K562 (cell line): Measurements from ENCODE around the gene SPNS1. TPM values are rescaled to one million over a fixed set of nuclear protein-coding genes. Genes with fewer than 3 reads are reported as not detected.

ENCODE experiments used
- ELF2 ChIP-seq: fragments of 250-450 bp; sonication (Bioruptor Pico); IDR thresholded peaks from 2 replicates; pipeline ENCODE4 v1.5.0; 2021; ENCODE audit warnings: mild to moderate bottlenecking
- ELF4 ChIP-seq: fragments of 450-650 bp; formaldehyde crosslinking; IDR thresholded peaks from 2 replicates; pipeline ENCODE4 v1.4.0; 2022; ENCODE audit warnings: missing genetic modification characterization
- FOXA3 ChIP-seq, 2 experiments: fragments of 450-650 bp in 1 of 2; sonication (generic) in 1 of 2; formaldehyde crosslinking; IDR thresholded peaks in 1 of 2; conservative IDR thresholded peaks in 1 of 2; 2 replicates each; pipeline versions ENCODE4 v1.4.0 to v1.8.0; 2020 to 2022; ENCODE audit warnings: mild to moderate bottlenecking in 2 of 2, missing genetic modification reagents in 1 of 2
- FOXM1 ChIP-seq, 2 experiments: fragments of 450-650 bp in 1 of 2; sonication (generic) in 1 of 2; formaldehyde crosslinking in 1 of 2; IDR thresholded peaks; 2 replicates each; pipeline versions ENCODE4 v1.6.1 to v1.9.0; 2017 to 2022; ENCODE audit warnings: low read depth in 2 of 2, mild to moderate bottlenecking in 2 of 2, missing genetic modification reagents in 1 of 2, moderate library complexity in 1 of 2
- HCFC1 ChIP-seq: IDR thresholded peaks from 2 replicates; pipeline ENCODE4 v1.6.1; 2012; ENCODE audit warnings: low read depth, low read length, improper control_type of control experiment
- JUNB ChIP-seq: fragments of 450-650 bp; formaldehyde crosslinking; conservative IDR thresholded peaks from 2 replicates; pipeline ENCODE4 v1.4.0; 2020; ENCODE audit warnings: mild to moderate bottlenecking
- LCOR ChIP-seq: sonication (generic); formaldehyde crosslinking; IDR thresholded peaks from 2 replicates; pipeline ENCODE4 v1.8.0; 2022; ENCODE audit warnings: mild to moderate bottlenecking, missing genetic modification reagents
- MXI1 ChIP-seq: IDR thresholded peaks from 2 replicates; pipeline ENCODE4 v1.6.1; 2011; ENCODE audit warnings: low read depth, mild to moderate bottlenecking, improper control_type of control experiment, low read length
- MYNN ChIP-seq, 2 experiments: sonication (generic); formaldehyde crosslinking in 1 of 2; IDR thresholded peaks; 2 replicates each; pipeline versions ENCODE4 v1.5.0 to v1.6.1; 2016 to 2020; ENCODE audit warnings: antibody characterized with exemption in 1 of 2, missing genetic modification reagents in 1 of 2
- NFATC3 ChIP-seq: fragments of 450-650 bp; IDR thresholded peaks from 2 replicates; pipeline ENCODE4 v1.6.1; 2017; ENCODE audit warnings: mild to moderate bottlenecking
- RNF2 ChIP-seq: sonication (generic); IDR thresholded peaks from 2 replicates; pipeline ENCODE4 v1.6.1; 2016
- ZBTB8A ChIP-seq: fragments of 450-650 bp; IDR thresholded peaks from 2 replicates; pipeline ENCODE4 v1.6.1; 2018; ENCODE audit warnings: mild to moderate bottlenecking, moderate library complexity; ENCODE audit not compliant: partially characterized antibody
- ZNF174 ChIP-seq: fragments of 250-450 bp; sonication (Bioruptor Pico); IDR thresholded peaks from 2 replicates; pipeline ENCODE4 v1.4.0; 2020; ENCODE audit warnings: mild to moderate bottlenecking
- ZNF444 ChIP-seq: fragments of 250-450 bp; sonication (Bioruptor Pico); IDR thresholded peaks from 2 replicates; pipeline ENCODE4 v1.4.0; 2020; ENCODE audit warnings: mild to moderate bottlenecking, moderate library complexity
- ZNF57 ChIP-seq: fragments of 450-650 bp; formaldehyde crosslinking; IDR thresholded peaks from 2 replicates; pipeline ENCODE4 v1.4.0; 2020; ENCODE audit warnings: mild to moderate bottlenecking, moderate library complexity
- ZNF695 ChIP-seq: fragments of 450-650 bp; formaldehyde crosslinking; IDR thresholded peaks from 2 replicates; pipeline ENCODE4 v1.4.0; 2020; ENCODE audit warnings: mild to moderate bottlenecking, moderate library complexity
- polyA plus RNA-seq, 8 experiments: library from polyadenylated mRNA; depleted of rRNA in 4 of 8; stranded (reverse) in 5 of 8; unstranded in 3 of 8; fragments of >200 nt; fragmentation: Nextera tagmentation in 2 of 8; fragmentation: Illumina TruSeq in 1 of 8; extraction: Ambion mirVana in 2 of 8; extraction: Trizol in 1 of 8; gene quantifications; 2 replicates each; pipeline versions ENCODE4 v1.2.1 to v1.2.3, GENCODE V29; 2011 to 2014; ENCODE audit warnings: inconsistent platforms in 1 of 8, missing spikeins in 1 of 8
- total RNA-seq, 7 experiments: library from RNA; depleted of rRNA in 6 of 7; stranded (reverse); fragments of >200 nt in 6 of 7; fragmentation: Illumina TruSeq in 2 of 7; extraction: Trizol in 2 of 7; gene quantifications; 2 replicates each; pipeline versions ENCODE4 v1.2.1 to v1.2.3, GENCODE V29; 2011 to 2021; ENCODE audit warnings: low replicate concordance in 1 of 7
- TF ChIP-seq, protein P1 (sequence below): sonication (generic); formaldehyde crosslinking; IDR thresholded peaks from 2 replicates; pipeline ENCODE4 v1.8.0; 2022; ENCODE audit warnings: mild to moderate bottlenecking, low read depth, missing genetic modification reagents
- TF ChIP-seq, protein P2 (sequence below): fragments of 250-450 bp; sonication (Bioruptor Pico); IDR thresholded peaks from 2 replicates; pipeline ENCODE4 v1.4.0; 2020; ENCODE audit warnings: mild to moderate bottlenecking
- TF ChIP-seq, protein P3 (sequence below): fragments of 250-450 bp; sonication (Bioruptor Pico); IDR thresholded peaks from 2 replicates; pipeline ENCODE4 v1.5.1; 2021; ENCODE audit warnings: mild to moderate bottlenecking
- TF ChIP-seq, protein P4 (sequence below): IDR thresholded peaks from 2 replicates; pipeline ENCODE4 v1.6.1; 2011; ENCODE audit not compliant: insufficient read length; ENCODE audit errors: extremely low read depth
- TF ChIP-seq, protein P5 (sequence below): fragments of 450-650 bp; IDR thresholded peaks from 2 replicates; pipeline ENCODE4 v1.7.0; 2016; ENCODE audit warnings: borderline replicate concordance

SPNS1 gene
- total and polyA plus RNA-seq, 9 of the 15 experiments (the other 6 are each of a cell fraction or from before 2014, with no cell fraction given): 0.58 to 64.9 (median 13.7) TPM

DNA sequence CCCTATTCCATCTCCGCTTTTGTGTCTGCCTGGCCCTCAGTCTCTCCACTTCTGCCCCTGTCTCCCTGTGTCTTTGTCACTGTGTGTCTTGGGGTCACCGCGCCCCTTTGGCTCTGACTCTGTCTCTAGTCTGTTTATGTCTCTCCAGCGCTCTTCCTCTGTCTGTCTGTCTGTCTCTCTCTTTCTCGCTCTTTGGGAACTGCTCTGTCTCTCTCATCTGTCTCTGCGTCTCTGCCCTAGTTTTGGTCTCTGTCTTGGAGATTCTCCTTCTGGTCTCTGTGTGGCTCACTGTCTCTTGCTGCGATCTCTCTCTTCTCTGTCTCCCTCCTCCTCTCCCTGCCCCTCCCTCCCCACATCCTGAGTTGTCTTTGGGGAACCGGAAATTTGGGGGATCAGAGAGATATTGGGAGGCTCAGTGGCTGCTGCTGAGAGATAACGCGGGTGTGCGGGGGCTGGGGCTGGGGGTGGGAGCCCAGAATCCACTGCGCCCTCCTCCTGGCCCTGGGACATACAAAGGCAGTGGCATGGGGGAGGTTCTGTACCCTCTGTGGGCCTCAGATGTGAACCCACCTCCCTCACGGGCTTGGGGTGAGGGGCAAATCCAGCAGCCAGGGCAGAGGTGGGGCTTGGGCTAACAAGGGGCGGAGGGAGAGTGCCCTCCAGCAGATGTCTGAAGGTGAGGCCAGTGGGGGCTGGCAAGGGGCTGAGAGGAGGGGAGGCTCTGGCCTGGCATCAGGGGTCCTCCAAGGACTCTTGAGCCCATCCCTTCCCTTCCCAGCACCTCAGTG is 34.7 kb downstream of the SPNS1 start (continued):
- TF ChIP-seq, protein P1, sequence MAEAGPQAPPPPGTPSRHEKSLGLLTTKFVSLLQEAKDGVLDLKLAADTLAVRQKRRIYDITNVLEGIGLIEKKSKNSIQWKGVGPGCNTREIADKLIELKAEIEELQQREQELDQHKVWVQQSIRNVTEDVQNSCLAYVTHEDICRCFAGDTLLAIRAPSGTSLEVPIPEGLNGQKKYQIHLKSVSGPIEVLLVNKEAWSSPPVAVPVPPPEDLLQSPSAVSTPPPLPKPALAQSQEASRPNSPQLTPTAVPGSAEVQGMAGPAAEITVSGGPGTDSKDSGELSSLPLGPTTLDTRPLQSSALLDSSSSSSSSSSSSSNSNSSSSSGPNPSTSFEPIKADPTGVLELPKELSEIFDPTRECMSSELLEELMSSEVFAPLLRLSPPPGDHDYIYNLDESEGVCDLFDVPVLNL (CRISPR knock-in tag): no peak
- TF ChIP-seq ZNF444 (CRISPR knock-in tag) (no peak), MYNN (IDR thresholded peaks at IDR 0.05) (peak; percentile 95), MYNN (CRISPR knock-in tag; IDR thresholded peaks at IDR 0.05) (no peak), ELF2 (CRISPR knock-in tag) (peak; percentile 22; the same call in 1 of the 2 replicates), RNF2 (peak; percentile 97), MXI1 (no peak), ZNF695 (CRISPR knock-in tag) (no peak; the same call in 1 of the 2 replicates), ZBTB8A (no peak), ZNF174 (no peak), ZNF57 (no peak), ELF4 (CRISPR knock-in tag) (peak; percentile 49), NFATC3 (0 out of 2 replicates have a peak, but pooled peaks have one; percentile 30), FOXM1 (IDR thresholded peaks at IDR 0.05; ENCODE audit: low read depth) (peak; percentile 82), FOXM1 (CRISPR knock-in tag; IDR thresholded peaks at IDR 0.05; ENCODE audit: low read depth) (no peak), FOXA3 (CRISPR knock-in tag; conservative IDR thresholded peaks at IDR 0.05 in 1 of 2, IDR thresholded peaks at IDR 0.05 in 1 of 2) (no peak), HCFC1 (no peak), LCOR (CRISPR knock-in tag) (peak; percentile 98), JUNB (no peak)
- TF ChIP-seq, protein P2, sequence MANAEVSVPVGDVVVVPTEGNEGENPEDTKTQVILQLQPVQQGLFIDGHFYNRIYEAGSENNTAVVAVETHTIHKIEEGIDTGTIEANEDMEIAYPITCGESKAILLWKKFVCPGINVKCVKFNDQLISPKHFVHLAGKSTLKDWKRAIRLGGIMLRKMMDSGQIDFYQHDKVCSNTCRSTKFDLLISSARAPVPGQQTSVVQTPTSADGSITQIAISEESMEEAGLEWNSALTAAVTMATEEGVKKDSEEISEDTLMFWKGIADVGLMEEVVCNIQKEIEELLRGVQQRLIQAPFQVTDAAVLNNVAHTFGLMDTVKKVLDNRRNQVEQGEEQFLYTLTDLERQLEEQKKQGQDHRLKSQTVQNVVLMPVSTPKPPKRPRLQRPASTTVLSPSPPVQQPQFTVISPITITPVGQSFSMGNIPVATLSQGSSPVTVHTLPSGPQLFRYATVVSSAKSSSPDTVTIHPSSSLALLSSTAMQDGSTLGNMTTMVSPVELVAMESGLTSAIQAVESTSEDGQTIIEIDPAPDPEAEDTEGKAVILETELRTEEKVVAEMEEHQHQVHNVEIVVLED (CRISPR knock-in tag): no peak
- TF ChIP-seq, protein P3, sequence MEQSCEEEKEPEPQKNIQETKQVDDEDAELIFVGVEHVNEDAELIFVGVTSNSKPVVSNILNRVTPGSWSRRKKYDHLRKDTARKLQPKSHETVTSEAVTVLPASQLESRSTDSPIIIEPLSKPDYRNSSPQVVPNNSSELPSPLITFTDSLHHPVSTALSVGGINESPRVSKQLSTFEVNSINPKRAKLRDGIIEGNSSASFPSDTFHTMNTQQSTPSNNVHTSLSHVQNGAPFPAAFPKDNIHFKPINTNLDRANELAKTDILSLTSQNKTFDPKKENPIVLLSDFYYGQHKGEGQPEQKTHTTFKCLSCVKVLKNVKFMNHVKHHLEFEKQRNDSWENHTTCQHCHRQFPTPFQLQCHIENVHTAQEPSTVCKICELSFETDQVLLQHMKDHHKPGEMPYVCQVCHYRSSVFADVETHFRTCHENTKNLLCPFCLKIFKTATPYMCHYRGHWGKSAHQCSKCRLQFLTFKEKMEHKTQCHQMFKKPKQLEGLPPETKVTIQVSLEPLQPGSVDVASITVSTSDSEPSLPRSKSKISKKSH: no peak
- TF ChIP-seq, protein P4, sequence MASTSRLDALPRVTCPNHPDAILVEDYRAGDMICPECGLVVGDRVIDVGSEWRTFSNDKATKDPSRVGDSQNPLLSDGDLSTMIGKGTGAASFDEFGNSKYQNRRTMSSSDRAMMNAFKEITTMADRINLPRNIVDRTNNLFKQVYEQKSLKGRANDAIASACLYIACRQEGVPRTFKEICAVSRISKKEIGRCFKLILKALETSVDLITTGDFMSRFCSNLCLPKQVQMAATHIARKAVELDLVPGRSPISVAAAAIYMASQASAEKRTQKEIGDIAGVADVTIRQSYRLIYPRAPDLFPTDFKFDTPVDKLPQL: no peak
- TF ChIP-seq, protein P5, sequence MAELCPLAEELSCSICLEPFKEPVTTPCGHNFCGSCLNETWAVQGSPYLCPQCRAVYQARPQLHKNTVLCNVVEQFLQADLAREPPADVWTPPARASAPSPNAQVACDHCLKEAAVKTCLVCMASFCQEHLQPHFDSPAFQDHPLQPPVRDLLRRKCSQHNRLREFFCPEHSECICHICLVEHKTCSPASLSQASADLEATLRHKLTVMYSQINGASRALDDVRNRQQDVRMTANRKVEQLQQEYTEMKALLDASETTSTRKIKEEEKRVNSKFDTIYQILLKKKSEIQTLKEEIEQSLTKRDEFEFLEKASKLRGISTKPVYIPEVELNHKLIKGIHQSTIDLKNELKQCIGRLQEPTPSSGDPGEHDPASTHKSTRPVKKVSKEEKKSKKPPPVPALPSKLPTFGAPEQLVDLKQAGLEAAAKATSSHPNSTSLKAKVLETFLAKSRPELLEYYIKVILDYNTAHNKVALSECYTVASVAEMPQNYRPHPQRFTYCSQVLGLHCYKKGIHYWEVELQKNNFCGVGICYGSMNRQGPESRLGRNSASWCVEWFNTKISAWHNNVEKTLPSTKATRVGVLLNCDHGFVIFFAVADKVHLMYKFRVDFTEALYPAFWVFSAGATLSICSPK: 0 out of 2 replicates have a peak, but pooled peaks have one; percentile 52
